ENCODE data around the gene TAF11.

GRCh38 chr6:34836008-34836407, 51.8 kb downstream of the TAF11 start:
- TF ChIP-seq CTCF (IDR thresholded peaks at IDR 0.05) (no peak), ZFX (IDR thresholded peaks at IDR 0.05; ENCODE audit: borderline replicate concordance) (no peak)
